Stimulated activated naive CD4-positive, alpha-beta T cell treated with Interleukin-2 at 50 U/mL for 16 hours (primary cell): ENCODE results near the gene GPATCH2.
A peak's percentile ranks its signal among the peaks of the same experiment; 100 is the strongest.
"Not testable (repeated sequence)": the region's sequence is repeated elsewhere in the genome, so short reads cannot be mapped to it uniquely, and the experiment has no call there.

Experiments
- DNase-seq: peaks from one replicate; lab custom pipeline; 2025; lab: John Stamatoyannopoulos, UW

Gene GPATCH2

GRCh38 chr1:217525773-217526490 lies 105.0 kb downstream of the GPATCH2 start:
- DNase-seq, result no peak

GRCh38 chr1:217524787-217525520 lies 105.9 kb downstream of the GPATCH2 start:
- no peak for DNase-seq

DNA sequence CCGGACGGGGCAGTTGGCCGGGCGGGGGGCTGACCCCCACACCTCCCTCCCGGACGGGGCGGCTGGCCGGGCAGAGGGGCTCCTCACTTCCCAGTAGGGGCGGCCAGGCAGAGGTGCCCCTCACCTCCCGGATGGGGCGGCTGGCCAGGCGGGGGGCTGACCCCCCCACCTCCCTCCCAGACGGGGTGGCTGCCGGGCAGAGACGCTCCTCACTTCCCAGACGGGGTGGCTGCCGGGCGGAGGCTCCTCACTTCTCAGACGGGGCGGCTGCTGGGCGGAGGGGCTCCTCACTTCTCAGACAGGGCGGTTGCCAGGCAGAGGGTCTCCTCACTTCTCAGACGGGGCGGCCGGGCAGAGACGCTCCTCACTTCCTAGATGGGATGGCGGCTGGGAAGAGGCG lies 107.0 kb downstream of the GPATCH2 start:
- DNase-seq, result not testable (repeated sequence)

GRCh38 chr1:217522277-217522676 lies 108.6 kb downstream of the GPATCH2 start:
- DNase-seq, result no peak

DNA sequence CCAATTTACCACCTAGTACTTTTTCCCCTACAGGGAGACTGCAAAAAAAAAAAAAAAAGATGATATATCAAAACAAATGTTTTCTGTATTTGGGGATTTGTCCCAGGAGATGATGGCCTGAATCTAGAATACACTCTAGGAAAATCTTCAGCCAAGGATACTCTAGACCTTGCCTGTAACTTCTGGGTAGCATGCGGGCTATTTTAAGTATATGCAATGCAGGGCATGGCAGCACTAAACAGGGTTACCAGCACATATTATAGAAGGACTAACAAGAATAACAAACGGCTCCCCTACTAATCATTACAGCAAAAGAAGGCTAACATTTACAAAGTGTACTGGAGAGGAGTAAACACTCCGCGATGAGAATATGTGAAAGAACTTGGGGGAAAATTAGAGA lies 109.6 kb downstream of the GPATCH2 start:
- DNase-seq, result no peak

DNA sequence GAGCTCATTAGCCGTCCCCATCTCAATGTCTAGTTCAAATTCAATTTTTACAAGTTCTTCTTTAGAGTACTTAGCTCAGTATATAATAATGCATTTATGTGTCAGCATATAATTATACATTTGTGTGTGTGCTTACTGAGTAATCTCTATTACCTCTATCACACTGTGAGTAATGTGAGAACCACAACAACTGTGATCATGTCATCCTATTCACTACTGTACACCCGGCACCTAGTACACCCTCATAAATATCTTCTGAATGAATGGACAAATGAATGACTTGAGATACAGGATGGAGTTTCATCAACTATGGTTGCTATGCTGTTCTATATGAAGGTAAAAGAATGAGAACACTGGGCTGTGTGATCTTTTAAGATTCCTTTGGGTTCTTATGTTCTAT lies 124.0 kb downstream of the GPATCH2 start:
- DNase-seq, result no peak

DNA sequence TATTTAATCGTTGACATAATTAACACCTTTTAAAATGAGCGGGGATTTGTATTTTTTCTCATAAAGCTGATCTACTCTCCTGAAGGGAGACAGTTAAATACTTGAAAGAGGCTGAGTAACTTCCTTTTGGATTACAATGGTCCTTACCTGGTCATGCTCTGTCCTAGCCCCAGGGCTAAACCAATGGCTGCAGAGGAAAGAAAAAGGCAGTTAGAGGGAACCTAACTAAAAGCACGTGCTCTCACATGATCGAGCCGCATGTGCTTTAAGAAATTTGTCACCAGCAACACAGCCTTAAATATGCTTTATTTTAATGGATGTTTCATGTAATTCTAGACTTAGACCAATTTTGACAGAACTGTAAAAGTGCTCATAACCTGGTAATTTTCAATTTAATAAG lies 132.7 kb downstream of the GPATCH2 start:
- DNase-seq, result no peak

GRCh38 chr1:217495249-217495648 lies 135.6 kb downstream of the GPATCH2 start:
- no peak for DNase-seq

DNA sequence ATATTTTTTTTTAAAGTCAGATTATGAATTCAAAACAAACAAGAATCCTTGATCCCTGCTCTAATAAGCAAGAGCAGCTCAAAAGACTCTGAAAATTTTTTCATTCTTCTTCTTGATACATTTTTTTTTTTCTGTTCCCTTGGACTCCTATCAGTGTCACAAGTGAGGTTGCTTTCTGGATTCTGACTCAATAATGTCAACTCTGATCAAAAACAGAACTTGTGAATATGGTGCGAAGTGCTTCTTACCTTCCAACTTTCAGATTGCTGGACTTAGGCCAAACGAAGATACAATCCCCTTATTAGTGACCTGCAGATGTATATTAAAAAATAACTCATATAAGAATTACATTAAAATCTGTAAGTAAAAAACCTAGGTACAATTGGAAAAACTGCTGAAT lies 136.1 kb downstream of the GPATCH2 start:
- no peak for DNase-seq

- no peak for DNase-seq
These were observed 137.6 kb downstream of the GPATCH2 start for GRCh38 chr1:217493290-217493689.

GRCh38 chr1:217484871-217485270 lies 146.0 kb downstream of the GPATCH2 start:
- DNase-seq, result no peak

- peak; percentile 37 for DNase-seq
These were observed 148.4 kb downstream of the GPATCH2 start for GRCh38 chr1:217482356-217483102.

- no peak for DNase-seq
These were observed 152.4 kb downstream of the GPATCH2 start for GRCh38 chr1:217478450-217478849.

DNA sequence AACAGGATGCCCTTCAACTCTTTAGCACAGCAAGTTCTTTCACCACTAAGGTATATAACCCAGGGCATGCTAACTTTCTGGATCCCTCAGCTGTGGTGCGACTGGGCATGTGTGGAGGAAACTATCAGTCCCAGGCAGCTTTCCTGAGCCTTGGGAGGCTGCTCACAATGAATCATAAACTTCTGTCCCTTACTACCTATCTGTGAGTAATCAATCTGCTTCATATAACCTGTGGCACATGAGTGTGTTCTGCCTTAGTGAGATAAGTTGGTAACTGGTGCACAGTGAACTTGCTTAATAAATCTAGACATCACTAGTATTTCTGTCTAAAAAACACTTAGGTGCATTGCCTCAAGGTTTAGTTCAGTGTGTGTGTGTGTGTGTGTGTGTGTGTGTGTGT lies 158.0 kb downstream of the GPATCH2 start:
- DNase-seq, result no peak

DNA sequence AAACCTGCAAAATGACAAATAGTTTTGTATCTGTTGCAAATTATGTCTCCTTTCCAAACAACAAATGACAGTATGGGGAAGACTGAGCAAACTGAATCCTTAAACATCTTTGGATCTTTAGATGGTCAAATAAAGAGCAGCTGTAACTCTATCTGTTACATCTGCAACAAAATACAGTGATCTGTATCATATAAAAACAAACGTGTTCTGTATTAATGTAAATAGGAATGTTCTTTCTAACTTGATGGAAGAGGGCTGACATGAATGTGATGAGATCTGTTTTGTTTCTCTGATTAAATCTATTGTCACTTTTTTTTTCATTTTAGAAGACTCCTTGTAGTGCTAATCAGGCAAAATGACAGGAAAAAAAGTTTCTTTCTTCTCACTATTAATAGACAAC lies 159.5 kb downstream of the GPATCH2 start:
- DNase-seq, result no peak

DNA sequence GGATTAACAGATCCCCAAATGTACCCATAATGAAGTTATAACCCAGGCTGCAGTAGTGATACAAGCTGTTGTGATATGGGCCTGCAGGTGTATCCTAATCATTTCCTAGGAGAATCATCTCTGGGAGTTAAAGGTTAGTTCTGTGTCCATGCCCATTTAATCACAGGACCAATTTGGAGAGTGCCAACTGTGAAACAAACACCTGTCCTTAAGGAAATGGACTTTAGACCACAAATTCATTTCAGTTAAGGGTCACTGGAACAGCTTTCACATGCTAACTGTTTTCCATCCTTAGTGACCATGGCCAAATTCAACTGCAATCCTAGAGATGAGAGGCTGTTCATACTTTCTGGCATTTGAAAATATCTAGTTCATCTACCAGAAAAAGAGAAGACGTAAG lies 160.9 kb downstream of the GPATCH2 start:
- no peak for DNase-seq

GRCh38 chr1:217465102-217465501 lies 165.8 kb downstream of the GPATCH2 start:
- DNase-seq, result no peak

DNA sequence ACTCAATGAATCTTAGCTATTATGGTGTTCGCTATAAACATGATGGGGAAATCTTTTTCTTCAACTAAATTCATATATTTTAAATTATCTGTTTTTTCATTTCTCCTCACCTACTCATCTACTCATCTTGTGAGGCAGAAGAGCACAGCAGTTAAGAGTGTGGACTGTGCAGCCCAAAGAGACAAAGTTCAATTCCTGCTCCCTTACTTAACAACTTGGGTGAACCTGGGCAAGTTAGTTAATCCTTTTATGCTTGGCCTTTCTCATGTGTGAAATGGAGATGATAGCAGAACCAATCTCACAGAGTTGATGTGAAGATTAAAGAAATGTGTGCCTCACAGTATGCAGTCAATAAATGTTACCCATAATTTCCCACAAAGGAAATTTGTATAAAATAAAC lies 168.2 kb downstream of the GPATCH2 start:
- DNase-seq, result no peak

DNA sequence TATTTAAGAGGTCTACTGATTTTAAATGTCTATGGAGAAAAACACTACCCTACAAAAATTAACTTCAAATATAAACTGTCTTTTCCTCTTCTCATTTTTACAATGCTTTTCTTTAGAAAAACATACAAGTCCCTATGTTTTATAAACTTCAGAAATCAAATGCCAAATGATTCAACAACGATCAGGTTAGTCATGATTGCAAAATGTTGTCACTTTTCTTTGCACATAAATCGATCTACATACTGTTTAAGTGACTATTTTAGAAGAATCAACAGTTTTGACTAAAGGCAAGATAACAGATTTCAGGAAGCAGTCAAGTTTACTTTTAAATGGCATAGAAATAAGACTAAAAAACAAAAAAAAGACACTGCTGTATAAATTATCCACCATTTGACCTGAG lies 168.7 kb downstream of the GPATCH2 start:
- DNase-seq, result no peak

DNA sequence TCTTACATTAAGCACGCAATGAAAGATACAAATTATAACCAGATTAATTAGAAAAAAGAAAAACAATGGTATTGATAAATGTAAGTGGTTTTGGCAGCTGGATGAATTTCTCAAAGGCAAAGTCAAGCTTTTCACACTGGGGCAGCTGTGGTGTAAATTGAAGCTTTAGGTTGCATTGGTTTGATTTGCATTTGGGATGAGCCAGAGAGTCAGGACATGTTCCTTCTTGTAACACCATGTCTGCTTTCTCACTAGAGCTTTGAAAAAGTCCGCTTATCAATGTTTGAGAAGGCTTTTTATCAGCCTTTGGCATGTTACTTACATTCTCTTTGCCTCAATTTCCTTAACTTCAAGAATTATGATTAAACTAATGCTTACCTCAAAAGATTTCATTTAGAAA lies 173.9 kb downstream of the GPATCH2 start:
- no peak for DNase-seq

GRCh38 chr1:217456261-217456660 lies 174.6 kb downstream of the GPATCH2 start:
- DNase-seq, result no peak

DNA sequence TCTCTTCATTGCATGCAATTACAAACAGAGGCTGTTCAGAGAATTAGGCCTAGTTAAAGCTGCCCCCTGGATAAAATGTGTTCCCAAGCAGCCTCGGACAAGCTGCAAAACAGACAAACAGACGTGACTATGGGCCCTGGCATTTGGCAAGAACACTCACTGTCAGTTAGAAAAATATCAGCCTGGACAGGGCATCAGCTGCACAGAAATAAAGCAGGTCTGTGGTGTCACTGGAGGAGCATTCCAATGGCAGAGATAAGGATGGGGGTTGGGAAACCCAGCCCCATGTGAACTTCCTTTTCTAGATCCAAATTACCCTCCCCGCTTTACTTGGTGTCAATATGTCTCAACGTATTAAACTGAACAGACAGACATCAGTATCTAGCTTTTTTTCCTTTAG lies 177.1 kb downstream of the GPATCH2 start:
- no peak for DNase-seq

GRCh38 chr1:217449370-217449769 lies 181.5 kb downstream of the GPATCH2 start:
- DNase-seq, result no peak
